ENCODE data around the gene LARGE1. TPM values are rescaled to one million over a fixed set of nuclear protein-coding genes. Genes with fewer than 3 reads are reported as not detected.
A peak's percentile ranks its signal among the peaks of the same experiment; 100 is the strongest.

Gene LARGE1
- total RNA-seq, 1 experiment from 2014 or later = 8.6 TPM

DNA sequence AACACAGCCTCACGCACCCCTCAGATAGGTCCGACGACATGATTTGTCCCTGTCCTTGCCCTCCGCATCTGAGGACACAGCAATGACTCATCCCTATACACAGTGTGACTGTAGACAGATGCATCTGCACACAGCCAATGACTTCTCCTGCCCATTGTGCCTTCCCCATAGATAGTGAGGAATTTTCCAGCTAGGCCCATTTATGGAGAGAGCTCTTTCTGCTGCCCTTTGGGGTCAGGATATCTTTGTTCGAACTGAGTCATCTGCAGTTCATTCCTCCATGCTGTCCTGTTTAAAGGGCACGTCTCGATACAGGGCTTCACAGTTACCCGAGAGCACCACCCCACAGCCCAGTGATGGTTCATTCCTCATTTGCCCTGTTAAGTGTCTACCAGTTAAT lies 96.7 kb downstream of the LARGE1 start:
- DNase-seq (ENCODE audit: low read depth) = no peak

DNA sequence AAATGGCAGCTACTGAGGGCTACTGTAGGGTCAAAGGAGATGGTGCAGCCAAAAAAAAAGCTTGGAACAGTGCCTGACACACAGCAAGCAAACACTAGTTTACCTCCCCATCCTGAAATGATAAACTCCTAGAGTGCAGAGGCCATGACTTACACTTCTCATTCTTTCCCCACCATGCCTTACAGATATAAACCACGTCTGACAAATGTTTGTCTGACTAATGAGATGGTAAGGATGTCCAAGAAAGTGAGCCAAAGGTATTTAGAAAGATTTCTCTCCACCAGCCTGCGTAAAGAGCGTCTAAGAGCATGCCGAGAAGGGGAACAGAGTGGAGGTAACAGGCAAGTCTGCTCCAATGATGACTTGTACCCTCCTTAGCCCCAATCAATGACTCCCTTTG lies 99.0 kb downstream of the LARGE1 start:
- DNase-seq (ENCODE audit: low read depth) = no peak

DNA sequence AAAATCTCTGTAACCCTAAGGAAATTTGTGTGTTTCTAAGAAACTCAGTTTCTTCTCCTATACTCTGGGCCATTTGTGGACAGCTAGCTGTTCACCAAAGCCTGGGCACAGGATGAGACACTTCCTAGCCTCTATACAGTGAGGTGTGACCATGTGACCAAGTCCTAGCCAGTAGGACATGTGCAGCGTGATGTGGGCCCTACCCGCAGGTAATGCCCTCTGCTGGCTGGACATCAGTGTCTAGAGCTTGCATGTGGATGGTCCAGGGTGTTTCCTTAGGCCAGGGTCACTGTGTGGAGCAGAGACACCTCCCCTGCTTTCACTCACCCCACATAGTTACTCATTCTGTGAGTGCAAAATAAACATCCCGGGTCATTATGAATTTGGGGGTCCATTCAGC lies 100.5 kb downstream of the LARGE1 start:
- DNase-seq (ENCODE audit: low read depth) = no peak

DNA sequence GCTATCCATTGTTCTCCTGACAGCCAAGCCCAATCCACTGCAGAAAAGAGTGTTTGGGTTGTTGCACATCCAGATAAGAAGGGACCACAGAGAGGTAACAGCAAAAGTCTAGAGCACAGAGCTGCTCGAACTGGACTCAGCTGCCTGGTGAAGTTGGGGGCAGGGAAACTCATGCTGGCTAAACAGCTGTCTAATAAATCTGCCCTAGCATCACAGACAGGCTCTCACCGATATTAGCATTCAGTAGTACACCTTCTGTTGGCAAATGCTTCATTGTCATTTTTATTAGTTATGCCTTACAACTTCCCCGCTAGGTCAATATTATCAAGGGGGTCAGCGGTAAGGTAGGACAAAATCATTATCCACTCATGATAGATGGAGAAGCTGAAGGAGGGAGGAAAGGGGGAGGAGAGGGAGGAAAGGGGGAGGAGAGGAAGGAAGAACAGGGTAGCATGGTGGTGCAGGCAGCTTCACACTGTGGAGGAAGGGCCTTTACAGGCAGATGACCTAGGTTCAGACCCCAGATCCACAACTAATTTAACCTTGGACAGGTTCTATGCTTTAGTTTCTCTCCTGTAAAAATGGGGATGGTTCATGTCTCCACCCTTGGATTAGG lies 102.7 kb downstream of the LARGE1 start:
- no peak for DNase-seq (ENCODE audit: low read depth)

DNA sequence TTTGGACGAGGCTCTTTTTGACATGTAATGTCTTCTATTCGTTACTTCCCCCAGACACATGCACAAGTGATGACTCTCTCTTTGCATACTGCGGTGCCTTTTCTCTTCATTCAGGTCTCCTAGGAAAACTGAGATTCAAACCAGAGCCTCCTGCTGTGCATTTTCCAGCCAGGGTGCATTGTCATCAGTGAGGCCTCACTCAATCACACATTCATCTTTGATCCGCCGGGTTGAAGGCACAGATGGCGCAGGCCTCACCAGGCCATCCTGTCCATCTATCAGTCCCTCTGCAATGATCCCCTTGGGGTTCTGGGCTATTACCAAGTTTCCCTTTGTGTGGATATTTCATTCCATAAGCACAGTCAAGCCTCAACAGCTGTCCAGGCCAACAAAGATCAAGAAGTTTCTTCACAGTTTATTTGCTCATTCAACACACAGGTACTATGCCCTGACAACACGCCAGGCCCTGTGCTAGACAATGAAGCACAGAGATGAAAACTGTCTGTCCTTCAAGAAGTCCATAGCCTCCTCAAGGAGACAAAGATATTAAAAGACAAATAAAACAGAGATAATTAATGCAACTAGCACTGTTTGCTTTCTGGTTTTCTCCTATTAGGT lies 107.8 kb downstream of the LARGE1 start:
- no peak for DNase-seq (ENCODE audit: low read depth)

DNA sequence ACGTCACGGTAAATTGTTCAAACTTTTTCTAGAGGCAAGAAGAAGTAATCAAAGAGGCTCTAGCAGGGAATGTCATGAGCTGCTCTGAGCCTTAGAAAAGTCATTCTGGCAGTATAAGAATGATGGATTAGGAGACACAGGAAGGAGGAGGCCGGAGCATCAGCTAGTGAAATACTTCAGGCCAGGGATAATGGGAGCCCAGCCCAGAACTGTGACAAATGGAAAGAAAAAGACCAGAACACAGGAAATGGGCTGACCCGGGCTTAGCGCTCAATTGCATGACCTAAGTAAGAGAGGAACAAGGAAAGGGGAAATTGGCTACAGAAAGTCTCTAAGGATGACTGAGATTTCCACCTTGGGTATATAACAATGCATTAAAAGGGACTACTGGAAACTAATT lies 108.6 kb downstream of the LARGE1 start:
- no peak for DNase-seq (ENCODE audit: low read depth)

DNA sequence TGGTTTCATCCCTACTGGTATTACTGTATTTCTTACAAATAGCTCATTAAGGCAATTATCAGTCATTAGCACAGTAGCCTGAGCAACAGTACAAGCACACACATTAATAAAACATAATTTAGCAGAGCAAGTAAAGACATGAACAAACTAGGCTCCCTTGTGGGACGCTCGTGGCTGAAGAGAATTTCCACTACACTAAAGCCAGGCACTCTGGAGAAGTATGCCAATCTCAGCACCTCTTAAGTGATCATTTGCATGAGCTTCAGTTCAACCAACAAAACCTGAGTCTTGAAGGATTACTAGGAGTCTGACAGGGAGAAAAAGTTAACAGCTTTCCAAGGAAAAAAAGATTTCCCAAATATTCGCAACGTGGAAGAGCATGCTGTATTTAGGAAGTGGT lies 109.1 kb downstream of the LARGE1 start:
- no peak for DNase-seq (ENCODE audit: low read depth)

DNA sequence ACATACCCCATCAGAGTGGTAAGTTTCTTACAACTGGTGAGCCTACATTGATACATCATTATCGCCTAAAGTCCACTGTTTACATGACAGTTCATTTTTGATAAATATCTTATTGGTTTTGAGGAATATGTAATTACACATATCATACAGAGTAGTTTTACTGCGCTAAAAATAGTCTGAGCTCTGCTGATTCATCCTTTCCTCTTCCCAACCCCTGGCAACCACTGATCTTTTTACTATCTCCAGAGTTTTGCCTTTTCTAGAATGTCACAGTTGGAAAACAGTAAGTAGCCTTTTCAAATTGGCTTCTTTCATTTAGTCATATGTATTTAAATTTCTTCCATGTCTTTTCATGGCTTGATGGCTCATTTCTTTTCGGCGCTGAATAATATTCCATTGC lies 112.8 kb downstream of the LARGE1 start:
- no peak for DNase-seq (ENCODE audit: low read depth)

DNA sequence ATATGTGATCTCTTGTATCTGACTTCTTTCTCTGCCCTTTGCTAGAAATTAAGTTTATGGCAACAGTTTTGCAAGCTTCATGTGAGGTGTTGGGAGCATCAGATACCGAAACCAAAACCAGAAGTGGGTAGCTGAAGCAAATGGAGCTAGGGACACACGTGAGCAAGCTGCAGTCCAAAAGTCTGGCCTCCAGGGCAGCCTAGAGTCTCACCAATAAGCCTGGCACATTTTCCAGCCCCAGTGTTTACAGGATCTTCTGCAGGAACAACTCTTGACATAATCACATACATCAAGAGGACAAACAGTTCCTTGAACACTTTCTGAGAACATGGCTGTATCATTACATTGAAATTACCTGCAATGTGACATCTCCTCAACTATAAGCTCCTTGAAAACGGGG lies 114.1 kb downstream of the LARGE1 start:
- DNase-seq (ENCODE audit: low read depth) = no peak

DNA sequence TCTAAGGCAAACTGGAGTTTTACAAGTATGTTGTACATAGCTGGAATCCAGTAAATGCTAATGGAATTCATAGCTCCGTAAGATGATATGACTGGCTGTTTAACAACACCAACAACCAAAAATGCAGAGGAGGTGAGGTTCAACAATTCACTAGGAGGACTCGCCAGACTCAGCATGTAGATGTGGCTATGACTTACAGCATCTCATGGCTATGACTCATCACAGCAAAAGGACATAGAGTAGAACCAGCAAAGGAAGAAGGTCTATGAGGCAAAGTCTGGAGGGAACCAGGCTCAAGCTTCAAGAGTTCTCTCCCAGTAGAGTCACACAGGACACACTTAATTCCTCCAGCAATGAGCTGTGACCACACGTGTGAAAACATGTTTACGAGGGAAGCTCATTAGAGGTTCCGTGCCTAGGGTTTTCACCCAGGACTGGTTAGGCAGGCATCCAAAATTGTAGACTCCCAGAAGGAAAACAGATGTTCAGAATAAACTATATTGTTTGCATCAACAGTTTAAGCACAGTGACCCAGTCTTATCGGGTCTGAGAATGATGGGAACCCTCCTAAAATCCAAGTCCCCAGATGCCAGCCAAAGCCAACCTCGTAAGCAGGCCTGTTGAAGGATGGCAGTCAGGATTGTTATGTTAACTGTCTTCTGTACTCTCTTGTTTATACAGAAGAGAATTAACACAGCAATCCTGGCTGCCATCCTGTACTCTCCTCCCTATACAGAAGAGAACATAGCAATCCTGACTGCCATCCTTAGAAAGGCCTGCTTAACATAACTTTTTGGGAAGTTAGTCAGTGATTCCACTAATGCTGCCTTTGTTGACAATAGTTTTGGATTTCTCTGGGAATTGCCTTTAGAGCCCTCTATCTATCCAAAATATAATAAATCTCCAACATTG lies 116.6 kb downstream of the LARGE1 start:
- DNase-seq (ENCODE audit: low read depth) = peak; percentile 62

DNA sequence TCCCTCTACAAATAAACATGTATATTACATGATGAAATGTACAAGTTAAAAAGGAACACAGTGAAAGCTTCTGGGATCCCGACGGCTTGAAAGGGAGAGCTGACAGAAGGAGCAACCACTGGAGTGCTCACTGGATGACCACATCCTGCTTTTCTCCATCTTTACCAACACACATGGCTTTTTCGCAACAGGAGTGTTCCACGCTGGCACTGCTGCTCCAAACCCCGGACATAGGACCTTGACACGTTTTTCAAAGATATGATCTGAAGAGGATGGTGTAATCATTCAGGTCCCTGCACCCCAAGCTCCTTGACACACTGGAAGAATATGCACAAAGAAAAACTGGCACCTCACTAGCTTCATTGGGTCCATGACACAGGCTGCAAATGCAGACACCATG lies 121.9 kb downstream of the LARGE1 start:
- no peak for DNase-seq (ENCODE audit: low read depth)

DNA sequence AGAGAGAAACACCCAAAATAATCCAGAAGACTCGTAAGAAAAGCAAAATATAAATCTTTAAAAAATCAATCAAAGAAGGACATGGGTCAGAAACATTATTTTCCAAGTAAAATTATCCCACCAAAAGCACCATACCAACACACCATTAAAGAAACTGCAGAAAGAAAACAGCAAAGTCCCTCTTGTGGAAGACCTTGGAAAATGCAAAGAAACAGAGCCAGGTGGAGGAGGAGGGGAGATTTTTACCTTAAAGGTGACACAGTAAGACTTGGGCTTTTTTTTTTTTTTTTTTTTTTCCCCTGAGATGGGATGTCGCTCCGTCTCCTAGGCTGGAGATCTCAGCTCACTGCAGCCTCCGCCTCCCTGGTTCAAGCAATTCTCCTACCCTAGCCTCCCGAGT lies 123.8 kb downstream of the LARGE1 start:
- DNase-seq (ENCODE audit: low read depth) = no peak

DNA sequence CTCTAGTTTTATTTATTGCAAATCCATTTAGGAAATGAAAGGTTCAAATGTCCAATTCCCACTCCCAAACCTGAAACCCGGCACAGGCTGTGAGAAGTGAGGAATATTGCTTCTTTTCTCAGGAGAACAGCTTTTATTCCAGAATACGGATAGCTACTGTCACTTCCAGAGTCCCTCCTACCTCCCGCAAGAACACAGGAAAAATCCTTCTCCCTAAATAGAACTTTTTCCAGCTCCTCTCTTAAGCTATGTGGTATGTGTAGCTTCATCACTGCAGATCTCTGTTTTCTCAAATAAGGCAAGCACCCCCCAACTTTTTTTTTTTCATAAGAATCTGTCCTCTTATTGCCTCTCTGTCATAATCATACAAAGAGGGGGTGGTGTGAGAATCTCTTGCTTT lies 126.8 kb downstream of the LARGE1 start:
- DNase-seq (ENCODE audit: low read depth) = no peak

DNA sequence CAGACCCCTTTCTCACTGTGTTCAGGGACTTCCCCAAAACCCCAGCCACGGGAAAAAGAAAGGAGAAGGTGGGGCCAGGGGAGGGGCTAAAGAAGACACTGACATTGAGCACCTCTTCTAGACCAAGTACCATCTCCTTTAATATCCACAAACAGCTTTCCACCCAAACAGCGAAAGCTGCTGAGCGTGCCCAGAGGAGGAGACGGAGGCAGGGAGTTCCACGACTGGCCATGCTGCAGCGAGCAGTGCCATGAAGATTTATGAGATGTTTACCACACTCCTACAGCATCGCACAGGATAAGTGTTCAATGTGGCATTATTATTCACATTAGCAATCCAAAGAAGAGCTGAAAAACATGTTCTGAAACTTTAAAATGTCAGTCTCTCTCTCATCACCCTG lies 127.4 kb downstream of the LARGE1 start:
- no peak for DNase-seq (ENCODE audit: low read depth)

DNA sequence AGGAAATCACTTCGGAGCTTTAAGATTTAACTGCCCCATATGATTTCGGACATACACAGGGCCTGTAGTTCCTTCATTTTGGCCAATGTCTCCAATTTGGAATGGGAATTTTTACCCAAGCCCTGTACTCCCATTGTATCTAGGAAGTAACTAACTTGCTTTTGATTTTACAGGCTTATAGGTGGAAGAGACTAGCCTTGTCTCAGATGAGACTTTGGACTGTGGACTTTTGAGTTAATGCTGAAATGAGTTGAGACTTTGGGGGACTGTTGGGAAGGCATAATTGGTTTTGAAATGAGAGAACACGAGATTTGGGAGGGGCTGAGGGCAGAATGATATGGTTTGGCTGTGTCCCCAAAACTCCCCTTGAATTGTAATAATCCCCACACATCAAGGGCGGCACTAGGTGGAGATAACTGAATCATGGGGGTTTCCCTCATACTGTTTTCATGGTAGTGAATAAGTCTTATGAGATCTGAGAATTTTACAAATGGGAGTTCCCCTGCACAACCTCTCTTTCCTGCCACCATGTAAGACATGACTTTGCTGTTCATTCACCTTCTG lies 130.5 kb downstream of the LARGE1 start:
- DNase-seq (ENCODE audit: low read depth) = no peak

DNA sequence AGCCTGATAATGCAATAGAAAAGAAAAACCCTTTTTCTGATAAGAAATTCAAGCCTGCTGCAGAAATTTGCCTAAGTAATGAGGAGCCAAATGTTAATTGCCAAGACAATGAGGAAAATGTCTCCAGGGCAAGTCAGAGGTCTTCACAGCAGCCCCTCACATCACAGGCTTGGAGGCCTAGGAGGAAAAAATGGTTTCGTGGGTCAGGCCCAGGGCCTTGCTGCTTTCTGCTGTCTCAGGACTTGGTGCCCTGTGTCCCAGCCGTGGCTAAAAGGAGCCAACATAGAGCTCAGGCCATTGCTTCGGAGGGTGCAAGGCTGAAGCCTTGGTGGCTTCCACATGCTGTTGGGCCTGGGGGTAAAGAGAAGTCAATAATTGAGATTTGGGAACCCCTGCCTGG lies 131.3 kb downstream of the LARGE1 start:
- no peak for DNase-seq (ENCODE audit: low read depth)

DNA sequence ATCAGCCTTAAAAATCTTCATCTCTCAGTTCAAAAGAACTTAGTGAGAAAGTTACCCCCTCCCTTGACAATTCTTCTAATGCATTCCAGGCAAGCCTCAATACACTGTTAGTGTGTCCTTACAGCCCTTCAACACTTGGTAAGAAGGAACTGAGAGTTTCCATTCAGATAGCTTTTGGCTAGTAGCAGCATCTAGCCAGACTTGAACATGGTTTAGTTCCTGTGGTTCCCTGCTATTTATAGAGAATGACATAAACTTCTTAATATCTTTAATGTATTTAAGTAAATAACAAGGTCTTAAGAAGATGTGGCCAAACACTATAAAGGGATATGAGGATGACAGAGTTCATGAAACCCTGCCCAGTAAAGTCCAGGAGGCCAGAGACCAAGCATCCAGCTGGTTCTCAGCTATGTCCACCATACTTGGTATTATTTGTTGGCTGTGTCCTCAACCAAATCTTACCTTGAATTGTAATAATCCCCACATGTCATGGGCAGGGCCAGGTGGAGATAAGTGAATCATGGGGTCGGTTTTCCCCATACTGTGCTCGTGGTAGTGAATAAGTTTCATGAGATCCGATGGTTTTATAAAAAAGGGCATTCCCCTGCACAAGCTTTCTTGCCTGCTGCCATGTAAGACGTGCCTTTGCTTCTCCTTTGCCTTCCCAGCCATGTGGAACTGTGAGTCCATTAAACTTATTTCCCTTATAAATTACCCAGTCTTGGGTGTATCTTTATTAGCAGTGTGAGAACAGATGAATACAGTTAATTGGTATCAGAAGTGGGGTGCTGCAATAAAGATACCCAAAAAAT lies 132.4 kb downstream of the LARGE1 start:
- DNase-seq (ENCODE audit: low read depth) = no peak

DNA sequence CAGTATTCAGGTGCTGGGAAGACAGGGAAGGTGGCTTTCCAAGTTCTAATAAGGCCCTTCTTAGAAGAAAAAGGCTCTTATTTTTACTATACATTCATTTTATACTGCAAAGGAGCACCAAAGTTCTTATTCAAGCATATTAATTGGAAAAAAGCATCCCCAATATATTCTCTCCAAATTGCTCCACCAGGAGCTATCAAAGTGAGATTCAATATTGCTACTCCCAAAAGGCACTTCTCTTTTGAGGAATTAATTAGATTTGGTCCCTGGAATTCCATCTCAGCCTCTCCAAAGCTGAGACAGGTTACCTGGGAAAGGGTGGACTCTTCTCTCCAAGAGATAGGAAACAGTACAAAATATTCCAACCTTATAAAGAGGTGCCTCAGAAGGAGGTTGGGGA lies 134.1 kb downstream of the LARGE1 start:
- DNase-seq (ENCODE audit: low read depth) = no peak

DNA sequence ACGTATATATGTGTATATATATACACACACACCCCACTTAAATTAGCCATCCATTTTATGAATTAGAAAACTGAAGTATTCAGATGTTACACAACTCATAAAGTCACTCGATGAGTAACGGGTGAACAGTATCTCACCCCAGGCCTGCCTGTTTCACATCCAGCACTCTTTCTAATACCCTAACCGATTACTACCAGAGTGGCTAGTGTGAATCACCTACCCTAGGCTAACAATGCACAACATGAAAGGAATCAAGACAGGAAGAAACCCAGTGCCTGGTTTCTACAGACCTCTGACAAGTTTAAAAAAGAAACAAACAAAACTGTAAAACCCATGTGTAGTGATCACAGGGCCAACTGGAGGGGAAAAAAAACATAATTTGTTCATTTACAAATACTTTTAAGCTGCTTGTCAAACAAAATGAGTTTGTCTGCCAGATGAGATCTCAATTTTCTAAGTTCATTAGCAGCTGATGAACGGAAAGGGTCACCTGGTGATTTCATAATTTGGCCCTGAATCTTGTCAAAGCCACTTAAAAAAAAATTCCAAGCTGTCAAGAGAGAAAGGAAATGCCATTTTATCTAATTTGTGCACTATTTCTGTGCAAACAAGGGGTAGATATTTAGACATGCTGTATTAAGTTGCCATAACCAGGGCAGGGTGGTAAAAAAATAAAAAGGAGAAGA lies 134.8 kb downstream of the LARGE1 start:
- peak; percentile 4 for DNase-seq (ENCODE audit: low read depth)

DNA sequence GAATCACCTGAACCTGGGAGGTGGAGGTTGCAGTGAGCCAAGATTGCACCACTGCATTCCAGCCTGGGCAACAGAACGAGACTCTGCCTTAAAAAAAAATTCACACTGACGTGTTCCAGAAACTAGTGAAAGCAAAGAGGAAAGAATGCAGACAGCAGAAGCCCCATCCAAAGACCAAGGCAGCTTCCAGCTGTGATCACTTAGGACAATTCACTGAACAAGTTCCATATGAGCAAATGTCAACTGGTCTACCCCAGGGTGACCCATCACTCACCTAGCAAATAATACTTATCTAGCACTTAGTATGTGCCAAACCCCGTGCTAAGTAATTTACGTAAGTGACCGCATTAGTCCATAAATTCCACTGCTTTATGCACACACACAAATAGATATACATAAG lies 138.9 kb downstream of the LARGE1 start:
- no peak for DNase-seq (ENCODE audit: low read depth)

DNA sequence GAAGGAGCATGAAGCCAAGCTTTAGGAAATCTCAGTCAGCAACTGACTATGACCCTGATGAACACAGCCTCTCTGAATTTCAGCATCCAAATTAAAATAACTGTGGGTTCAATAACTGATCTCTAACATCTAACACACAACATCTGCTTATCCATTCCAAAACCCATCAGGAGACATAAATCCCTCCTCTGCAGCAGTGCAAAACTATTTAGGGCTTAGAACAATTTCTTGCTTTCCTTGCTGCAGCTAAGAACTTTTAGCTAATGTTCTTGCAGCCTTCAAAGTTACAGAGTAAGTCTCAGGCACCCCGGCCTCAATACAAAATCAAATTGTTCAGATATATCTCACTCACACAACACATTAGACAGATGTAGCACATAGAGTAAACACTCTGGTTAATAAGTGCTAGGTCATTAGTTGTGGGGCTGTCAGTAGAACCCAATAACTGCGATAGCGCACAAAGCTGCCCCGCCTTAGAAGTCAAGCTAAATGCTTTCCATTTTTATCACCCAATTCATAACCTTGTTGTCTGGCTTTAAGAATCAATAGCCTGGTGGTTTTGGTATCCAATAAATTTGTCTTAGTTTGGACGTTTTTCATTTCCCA lies 139.6 kb downstream of the LARGE1 start:
- DNase-seq (ENCODE audit: low read depth) = no peak

All from LHCN-M2 (cell line).